Stomach (tissue), 4 donors: ENCODE measurements around the gene ZNF506.

Experiments
- EP300 ChIP-seq: sonication (generic); formaldehyde crosslinking; IDR thresholded peaks from one replicate; pipeline ENCODE4 v1.6.1; 2017; ENCODE audit warnings: antibody characterized with exemption
- POLR2A ChIP-seq, 4 donors: fragments of 450-650 bp; IDR thresholded peaks; one replicate each; pipeline ENCODE4 v1.6.1; 2016; ENCODE audit warnings: antibody characterized with exemption in 4 of 4, control low read depth in 2 of 4, mild to moderate bottlenecking in 1 of 4, moderate library complexity in 1 of 4
- POLR2AphosphoS5 ChIP-seq, 3 donors: sonication (generic); formaldehyde crosslinking; IDR thresholded peaks; one replicate each; pipeline ENCODE4 v1.6.1; 2016; ENCODE audit warnings: antibody characterized with exemption in 3 of 3
- TF ChIP-seq, protein P1 (sequence below), 7 experiments: fragments of 450-650 bp in 4 of 7; fragments of 200-600 bp in 3 of 7; sonication (generic) in 3 of 7; IDR thresholded peaks; one replicate each; pipeline ENCODE4 v1.5.1; 2016 to 2019; ENCODE audit warnings: antibody characterized with exemption in 7 of 7, control low read depth in 2 of 7, mild to moderate bottlenecking in 1 of 7

DNA sequence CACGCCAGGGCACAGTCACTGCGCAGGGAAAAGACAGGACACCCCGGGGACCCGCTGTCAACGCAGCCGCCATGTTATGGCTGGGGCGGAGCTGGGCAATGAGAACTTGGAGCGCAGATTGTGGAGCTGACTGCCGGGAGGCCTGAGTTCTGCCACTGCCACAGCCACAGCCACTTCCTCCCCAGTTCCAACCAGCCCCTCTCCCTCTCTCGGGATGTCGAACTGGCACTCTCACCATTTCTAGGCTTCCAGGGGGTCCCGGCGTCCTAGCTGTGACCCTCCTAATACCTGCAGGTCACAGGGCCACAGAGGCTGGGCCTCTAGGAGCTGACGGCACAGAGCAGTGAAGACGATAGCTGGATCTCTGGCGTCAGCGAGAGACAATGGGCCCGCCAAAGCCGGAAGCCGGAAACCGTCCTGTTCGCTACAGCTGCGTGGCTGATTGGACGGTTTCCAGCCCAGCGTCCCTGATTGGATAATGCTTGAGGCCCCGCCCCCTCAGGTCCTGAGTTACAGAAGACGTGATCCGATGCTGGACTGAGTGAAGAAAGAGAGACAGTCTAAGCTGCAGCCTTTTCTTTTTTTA, at the start of gene ZNF506:
- TF ChIP-seq, protein P1, sequence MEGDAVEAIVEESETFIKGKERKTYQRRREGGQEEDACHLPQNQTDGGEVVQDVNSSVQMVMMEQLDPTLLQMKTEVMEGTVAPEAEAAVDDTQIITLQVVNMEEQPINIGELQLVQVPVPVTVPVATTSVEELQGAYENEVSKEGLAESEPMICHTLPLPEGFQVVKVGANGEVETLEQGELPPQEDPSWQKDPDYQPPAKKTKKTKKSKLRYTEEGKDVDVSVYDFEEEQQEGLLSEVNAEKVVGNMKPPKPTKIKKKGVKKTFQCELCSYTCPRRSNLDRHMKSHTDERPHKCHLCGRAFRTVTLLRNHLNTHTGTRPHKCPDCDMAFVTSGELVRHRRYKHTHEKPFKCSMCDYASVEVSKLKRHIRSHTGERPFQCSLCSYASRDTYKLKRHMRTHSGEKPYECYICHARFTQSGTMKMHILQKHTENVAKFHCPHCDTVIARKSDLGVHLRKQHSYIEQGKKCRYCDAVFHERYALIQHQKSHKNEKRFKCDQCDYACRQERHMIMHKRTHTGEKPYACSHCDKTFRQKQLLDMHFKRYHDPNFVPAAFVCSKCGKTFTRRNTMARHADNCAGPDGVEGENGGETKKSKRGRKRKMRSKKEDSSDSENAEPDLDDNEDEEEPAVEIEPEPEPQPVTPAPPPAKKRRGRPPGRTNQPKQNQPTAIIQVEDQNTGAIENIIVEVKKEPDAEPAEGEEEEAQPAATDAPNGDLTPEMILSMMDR (IDR thresholded peaks at IDR 0.05): no peak
- TF ChIP-seq POLR2AphosphoS5 (IDR thresholded peaks at IDR 0.05) (peak; percentile 68 to 97 (median 96)), POLR2A (IDR thresholded peaks at IDR 0.05) (peak in 1 of 4 donors; percentile 73), EP300 (no peak)
